NCI-H524 treated with DMSO at 0.1 percent for 48 hours (cell line): Measurements from ENCODE around the gene GPC3.
A peak's percentile ranks its signal among the peaks of the same experiment; 100 is the strongest.
"Not testable (repeated sequence)": the region's sequence is repeated elsewhere in the genome, so short reads cannot be mapped to it uniquely, and the experiment has no call there.

Experiments
- DNase-seq: peaks from one replicate; lab custom pipeline; 2025; lab: John Stamatoyannopoulos, UW

GPC3 gene

DNA sequence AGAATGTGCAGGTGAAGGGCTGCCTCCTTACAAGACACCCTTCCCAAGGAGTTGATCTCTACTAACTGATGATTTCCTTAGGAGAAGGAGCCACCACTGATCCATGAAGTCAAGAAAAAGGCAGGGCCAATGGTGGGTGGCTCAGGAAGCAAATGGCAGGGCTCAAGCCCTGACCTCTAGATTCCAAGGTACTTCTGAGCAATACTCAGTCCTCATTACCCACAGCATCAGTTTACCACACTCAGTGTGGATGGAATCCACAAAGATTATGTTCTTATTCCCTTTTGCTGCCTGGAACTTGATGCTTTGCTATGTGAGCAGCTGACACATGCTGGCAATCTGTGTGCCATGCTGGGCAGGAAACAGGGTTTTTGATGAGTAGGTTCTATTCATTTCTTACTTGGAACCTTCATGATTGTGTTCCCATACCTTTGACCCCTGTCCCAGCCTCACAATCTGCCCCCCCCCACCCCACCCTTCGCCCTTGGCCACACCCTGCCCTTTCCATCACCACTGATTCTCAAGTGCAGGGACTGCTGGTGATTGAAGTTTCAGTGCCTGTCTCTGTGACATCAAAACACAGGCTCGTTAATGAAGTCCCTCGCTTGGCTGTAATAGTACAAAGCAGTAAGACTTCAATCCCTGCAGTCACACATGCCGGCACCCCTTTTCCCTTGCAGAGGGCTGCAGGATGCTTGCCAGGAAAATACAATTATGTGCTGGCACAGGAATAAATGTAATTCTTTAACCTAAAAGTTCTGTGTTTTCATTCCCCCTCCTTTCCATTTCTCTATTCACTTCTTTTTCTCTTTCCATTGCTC is 434.5 kb downstream of the GPC3 start:
- DNase-seq, result no peak

GRCh38 chrX:133549295-133549933 is 436.0 kb downstream of the GPC3 start:
- no peak for DNase-seq

DNA sequence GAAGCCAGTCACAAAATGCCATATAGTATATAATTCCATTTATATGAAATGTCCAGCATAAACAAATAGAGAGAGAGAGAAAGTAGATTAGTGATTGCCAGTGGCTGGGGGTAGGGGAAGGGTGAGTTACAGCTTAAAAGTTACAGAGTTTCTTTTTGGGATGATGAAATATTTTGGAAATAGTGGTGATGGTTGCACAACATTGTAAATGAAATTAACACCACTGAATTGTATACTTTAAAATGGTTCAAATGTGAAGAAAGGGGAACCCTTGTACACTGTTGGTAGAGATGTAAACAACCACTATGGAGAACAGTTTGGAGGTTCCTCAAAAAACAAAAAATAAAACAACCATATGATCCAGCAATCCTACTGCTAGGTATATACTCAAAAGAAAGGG is 439.0 kb downstream of the GPC3 start:
- no peak for DNase-seq

- no peak for DNase-seq
Observed at GRCh38 chrX:133544778-133545177, 440.6 kb downstream of the GPC3 start.

DNA sequence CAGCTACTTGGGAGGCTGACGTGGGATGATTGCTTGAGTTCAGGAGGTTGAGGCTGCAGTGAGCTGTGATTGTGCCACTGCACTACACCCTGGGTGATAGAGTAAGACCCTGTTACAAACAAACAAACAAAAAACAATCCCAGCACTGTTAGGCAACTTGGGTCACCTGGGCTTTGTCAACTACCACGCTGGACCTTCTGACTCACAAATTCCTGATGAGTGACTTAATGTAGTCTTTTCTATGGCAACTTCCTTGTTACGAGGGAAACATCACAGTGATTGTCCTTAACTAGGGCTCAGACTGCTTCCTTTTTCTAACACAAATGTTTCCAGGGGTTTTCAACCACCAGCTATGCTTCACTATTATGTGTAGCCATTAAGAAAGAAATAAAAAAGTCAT is 441.3 kb downstream of the GPC3 start:
- no peak for DNase-seq

GRCh38 chrX:133543654-133544053 is 441.7 kb downstream of the GPC3 start:
- no peak for DNase-seq

- no peak for DNase-seq
Observed at GRCh38 chrX:133542476-133542875, 442.9 kb downstream of the GPC3 start.

- DNase-seq, result no peak
Observed at GRCh38 chrX:133541021-133541420, 444.4 kb downstream of the GPC3 start.

GRCh38 chrX:133538148-133538547 is 447.2 kb downstream of the GPC3 start:
- DNase-seq, result peak; percentile 21

DNA sequence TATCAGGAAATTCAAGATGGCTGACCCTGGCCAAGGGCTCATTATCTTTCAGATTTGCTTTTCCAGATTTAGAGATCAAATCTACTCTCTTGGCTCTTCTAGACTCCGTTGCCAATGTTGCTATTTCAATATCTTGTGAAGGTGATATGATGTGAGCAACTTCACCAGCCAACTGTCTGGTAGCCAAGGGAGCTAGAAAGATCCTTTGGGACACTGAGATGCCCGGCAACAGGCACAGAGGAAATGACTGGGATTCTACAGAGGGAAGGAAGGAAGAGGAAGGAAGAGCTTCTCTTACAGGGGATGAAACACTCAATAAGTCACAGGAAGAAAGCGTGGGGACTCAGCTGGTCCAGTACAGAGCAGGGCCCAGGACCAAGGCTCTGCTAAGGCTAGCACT is 448.3 kb downstream of the GPC3 start:
- no peak for DNase-seq

DNA sequence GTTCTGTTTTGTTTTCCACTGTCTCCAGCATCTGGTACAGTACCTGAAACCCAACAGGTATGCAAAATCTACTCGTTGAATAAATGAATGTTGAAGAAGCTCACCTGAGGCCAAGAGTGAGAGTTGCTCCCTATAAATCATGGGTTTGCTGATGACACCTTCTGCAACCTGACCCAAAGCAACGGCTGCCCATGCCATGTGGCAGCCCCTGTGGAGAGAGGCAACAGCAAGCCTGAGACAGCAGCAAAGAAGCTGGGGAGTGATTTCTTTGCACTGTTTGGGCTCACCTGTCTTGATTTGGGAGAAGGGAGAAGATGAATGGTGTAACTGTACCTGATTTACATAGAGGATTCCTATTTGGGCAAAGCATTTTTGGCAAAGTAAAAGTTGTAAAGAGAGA is 450.3 kb downstream of the GPC3 start:
- no peak for DNase-seq

DNA sequence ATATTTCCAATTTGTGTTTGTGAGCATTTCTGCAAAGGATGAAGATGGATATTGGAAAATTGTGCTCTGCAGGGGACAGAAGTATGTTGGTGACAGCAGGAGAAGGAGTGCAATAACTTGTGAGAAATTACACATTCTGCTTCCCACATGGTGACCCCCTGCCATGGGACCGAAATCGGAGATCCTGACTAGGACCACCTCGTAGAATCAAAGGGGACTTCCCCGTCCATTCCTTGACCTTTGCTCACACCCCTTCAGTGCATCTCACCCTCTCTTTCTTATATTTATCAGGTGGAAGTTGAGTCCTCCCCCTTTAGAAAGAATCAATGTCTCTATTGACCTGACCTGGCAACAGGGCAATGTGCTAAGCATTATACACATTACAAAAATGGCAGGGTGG is 451.2 kb downstream of the GPC3 start:
- DNase-seq, result no peak

DNA sequence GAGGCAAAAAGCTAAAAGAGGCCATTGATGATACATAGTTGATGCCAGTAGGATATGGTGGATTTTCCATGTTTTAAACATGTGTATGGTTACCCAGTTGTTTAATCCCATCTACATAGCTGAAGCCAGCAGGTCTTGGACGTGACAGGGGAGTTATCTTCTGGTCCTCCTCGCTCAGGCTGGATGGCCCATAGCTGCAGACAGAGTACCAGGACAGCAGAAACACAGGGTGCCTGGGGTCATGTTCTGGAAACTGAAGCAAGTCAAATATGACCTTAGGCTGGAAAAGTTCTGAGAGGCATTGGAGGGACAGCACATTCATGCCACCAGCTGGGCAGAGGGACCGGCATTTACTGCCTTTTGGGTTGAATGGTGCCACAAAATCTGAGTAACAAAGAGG is 452.1 kb downstream of the GPC3 start:
- no peak for DNase-seq

DNA sequence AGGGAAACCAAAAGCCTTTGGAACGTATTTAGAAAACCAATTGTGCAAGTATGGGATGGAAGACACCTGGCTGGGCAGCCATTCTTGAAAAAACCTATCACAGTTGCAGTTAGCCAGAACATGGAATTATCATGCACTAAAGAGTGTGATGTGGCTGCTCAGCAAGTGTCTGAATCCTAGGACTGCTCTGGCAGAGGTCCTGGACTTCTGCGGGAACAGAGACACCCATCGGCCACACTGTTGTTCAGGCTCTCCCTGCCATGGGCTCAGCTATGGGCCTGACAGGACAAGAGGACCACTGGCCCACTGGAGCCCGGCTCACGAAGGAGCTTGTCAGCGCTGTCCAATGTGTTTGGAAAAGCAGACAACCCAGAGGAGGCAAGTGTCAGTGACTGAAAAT is 454.4 kb downstream of the GPC3 start:
- DNase-seq, result no peak

DNA sequence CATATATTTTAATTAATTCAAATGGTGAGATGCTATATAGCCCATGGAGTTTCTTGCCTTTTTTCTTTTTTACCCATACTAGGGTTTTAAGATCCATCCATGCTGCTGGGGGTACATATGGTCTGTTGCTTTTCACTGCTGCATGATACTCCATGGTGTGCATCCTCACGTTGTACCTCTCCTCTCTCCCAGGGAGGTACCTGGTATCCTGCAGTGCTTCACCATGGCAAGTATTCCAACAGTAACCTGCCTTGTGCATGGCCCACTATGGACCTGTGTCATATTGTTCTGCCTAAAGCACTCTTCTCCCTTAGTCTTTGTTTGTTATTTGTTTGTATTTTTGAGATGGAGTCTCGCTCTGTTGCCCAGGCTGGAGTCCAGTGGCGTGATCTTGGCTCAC is 455.8 kb downstream of the GPC3 start:
- DNase-seq, result no peak

DNA sequence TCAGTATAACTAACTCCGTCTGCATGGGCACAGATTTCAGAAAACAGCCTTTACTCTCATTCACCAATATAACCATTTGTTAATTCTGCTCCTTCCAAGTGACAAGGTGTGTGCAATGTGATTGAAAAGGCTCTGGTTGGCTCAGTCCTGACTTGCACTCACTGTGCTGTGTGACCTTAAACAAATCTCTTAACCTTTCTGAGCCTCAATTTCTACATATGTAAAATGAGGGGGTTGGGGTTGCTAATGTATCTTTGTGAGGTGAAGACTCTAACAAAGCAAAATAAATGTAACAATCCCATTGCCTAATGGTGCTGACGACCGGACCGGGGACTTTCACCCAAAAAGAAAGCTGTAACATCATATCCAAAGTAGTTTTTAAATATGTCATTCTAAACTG is 457.6 kb downstream of the GPC3 start:
- no peak for DNase-seq

DNA sequence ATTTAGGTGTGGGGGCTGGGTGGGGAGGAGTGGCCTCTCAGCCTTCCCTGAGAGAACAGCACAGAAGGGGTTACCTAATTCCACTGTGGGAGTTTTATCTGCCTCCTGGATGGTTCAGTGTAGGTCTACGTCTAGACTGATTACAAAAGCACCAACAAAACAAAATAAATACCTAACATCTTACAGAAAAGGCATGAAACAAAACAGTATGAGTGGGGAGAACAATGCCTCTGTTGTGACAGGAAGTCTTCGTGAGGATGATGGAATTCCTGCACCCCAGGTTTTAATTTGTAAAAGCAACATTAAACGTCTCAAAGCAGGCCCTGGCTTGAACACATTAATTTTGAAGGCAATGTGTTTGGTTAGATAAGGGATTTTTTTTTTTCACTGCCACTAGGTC is 458.0 kb downstream of the GPC3 start:
- DNase-seq, result no peak

GRCh38 chrX:133526773-133527172 is 458.6 kb downstream of the GPC3 start:
- DNase-seq, result not testable (repeated sequence)

DNA sequence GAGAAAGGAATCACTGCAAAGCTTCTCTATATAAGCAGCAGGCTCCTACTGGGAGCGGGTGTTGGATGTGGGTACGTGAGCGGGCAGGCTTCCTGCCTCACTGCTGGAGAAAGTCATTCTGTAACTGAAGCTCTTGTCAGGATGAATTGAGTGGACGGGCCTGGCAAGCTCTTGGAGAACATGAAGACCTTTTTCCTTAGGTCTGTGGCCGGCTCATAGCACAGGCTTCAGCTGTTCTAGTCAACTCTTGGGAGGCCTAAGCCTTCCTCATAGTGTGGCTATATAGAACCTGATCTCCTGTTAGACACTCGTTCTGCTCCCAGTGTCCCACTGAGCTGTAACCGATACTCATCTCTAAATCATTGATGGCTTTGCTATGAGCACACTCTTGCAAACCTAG is 461.9 kb downstream of the GPC3 start:
- no peak for DNase-seq

GRCh38 chrX:133523081-133523487 is 462.3 kb downstream of the GPC3 start:
- no peak for DNase-seq

GRCh38 chrX:133516686-133517085 is 468.7 kb downstream of the GPC3 start:
- no peak for DNase-seq

GRCh38 chrX:133514486-133514885 is 470.9 kb downstream of the GPC3 start:
- no peak for DNase-seq

DNA sequence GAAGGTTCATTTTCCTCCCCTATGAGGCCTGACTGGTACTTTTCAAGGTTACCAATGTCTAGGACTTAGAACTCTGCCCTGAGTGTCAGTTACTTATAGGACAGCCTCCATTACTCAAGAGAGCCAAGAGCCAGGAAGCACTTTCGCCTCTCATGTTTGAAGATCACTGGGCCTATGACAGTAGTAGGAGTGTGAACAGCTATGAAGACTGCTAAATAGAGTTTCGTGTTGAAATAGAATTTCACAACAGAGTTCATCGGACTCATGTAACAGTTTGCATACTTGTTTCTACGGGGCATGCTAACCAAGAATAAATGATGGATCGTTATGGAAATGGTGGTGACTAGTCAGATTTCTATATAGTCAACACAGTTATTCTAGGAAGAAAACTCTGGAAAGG is 472.3 kb downstream of the GPC3 start:
- no peak for DNase-seq

DNA sequence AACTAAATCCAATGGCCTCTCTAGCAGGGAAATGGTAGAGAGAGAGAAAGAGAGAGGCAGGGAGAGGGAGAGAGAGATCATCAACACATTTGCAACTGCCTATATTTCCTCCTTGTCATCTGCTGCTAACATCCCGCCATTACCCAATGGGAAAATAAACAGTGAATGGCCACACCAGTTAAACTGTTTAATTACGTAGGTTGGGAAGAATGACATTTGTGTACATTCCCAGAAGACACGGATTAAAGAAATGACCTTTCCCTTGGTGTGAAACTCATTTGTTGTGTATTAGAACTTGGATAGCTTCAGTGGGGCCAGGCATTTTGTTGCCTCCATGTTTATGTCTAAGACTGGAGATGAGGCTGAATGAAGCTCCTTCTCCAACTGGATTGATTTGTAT is 474.4 kb downstream of the GPC3 start:
- DNase-seq, result no peak
